Central memory CD4-positive, alpha-beta T cell (primary cell): ENCODE data around the gene OR2D3.
"Not testable (repeated sequence)": the region's sequence is repeated elsewhere in the genome, so short reads cannot be mapped to it uniquely, and the experiment has no call there.

Experiments
- DNase-seq: peaks from one replicate; pipeline ENCODE4 v3.0.0; 2022

The OR2D3 gene

GRCh38 chr11:6931146-6931713, 10.4 kb downstream of the OR2D3 start:
- DNase-seq, result no peak

- no peak for DNase-seq
These were observed 11.3 kb downstream of the OR2D3 start for GRCh38 chr11:6932145-6932544.

GRCh38 chr11:6941970-6942369, 21.2 kb downstream of the OR2D3 start:
- DNase-seq, result no peak

- DNase-seq, result no peak
These were observed 22.3 kb downstream of the OR2D3 start for GRCh38 chr11:6943131-6943530.

GRCh38 chr11:6954248-6954647, 33.4 kb downstream of the OR2D3 start:
- not testable (repeated sequence) for DNase-seq

GRCh38 chr11:6962141-6962540, 41.3 kb downstream of the OR2D3 start:
- no peak for DNase-seq

- no peak for DNase-seq
These were observed 41.9 kb downstream of the OR2D3 start for GRCh38 chr11:6962673-6963072.

- no peak for DNase-seq
These were observed 48.0 kb downstream of the OR2D3 start for GRCh38 chr11:6968816-6969215.

- DNase-seq, result not testable (repeated sequence)
These were observed 49.1 kb downstream of the OR2D3 start for GRCh38 chr11:6969854-6970253.
